HCT116 (cell line): Measurements from ENCODE around the gene ABCF3. TPM values are rescaled to one million over a fixed set of nuclear protein-coding genes. Genes with fewer than 3 reads are reported as not detected.

Experiments used
- ATAC-seq: fragments of 200-7000 bp; cut with Tn5 transposase; 2 replicates; pipeline ENCODE4 v1.9.1; 2020; ENCODE audit warnings: mild to moderate bottlenecking, moderate library complexity
- BruUV-seq: library from RNA; stranded (reverse); fragments of 400-500 nt; replicated peaks from 2 replicates; lab custom pipeline; 2021; lab: Mats Ljungman, UMichigan
- CTCF ChIA-PET: fragments of 300-600 bp; sonication (Branson Sonifier 250); formaldehyde crosslinking; loops from one replicate; lab custom pipeline; 2021; ENCODE audit warnings: antibody characterized with exemption; lab: Charles Lee
- POLR2A ChIA-PET: fragments of 300-600, 350-600 bp; sonication (Branson Sonifier 250); formaldehyde crosslinking; loops from one replicate; lab custom pipeline; 2021; ENCODE audit warnings: antibody characterized with exemption; lab: Charles Lee
- RAD21 ChIA-PET, 2 experiments: fragments of 300-600 bp; sonication (Branson Sonifier 250); formaldehyde crosslinking; loops; one replicate each; lab custom pipeline; 2023; ENCODE audit warnings: low total read pairs in 2 of 2; ENCODE audit not compliant: uncharacterized antibody in 2 of 2, unreplicated experiment in 2 of 2, low non-redundant PET in 1 of 2; lab: Charles Lee
- DNase-seq: peaks from one replicate; pipeline ENCODE4 v3.0.0-alpha.2; 2010; ENCODE audit warnings: low read depth, low spot score
- H2AFZ ChIP-seq: fragments of 200-600 bp; shearing (Covaris generic), sonication (generic); 2 replicates; pipeline ENCODE4 v1.6.1; 2017; ENCODE audit warnings: low read depth, mixed run types, mixed read lengths, antibody characterized with exemption, low read length; ENCODE audit not compliant: poor library complexity, severe bottlenecking
- H3K27ac ChIP-seq: 2 replicates; pipeline ENCODE4 v1.5.1; 2012; ENCODE audit warnings: low read depth, low read length
- H3K27me3 ChIP-seq: fragments of 200-600 bp; sonication (generic); 2 replicates; pipeline ENCODE4 v1.6.1; 2016; ENCODE audit warnings: mixed run types, low read length, mixed read lengths; ENCODE audit not compliant: insufficient read depth
- H3K36me3 ChIP-seq, 2 experiments: fragments of 200-500 bp in 1 of 2; fragments of 200-600 bp in 1 of 2; sonication (Bioruptor generic) in 1 of 2; sonication (generic) in 1 of 2; 2 replicates each; pipeline versions ENCODE4 v1.5.1 to v1.6.1; 2014 to 2016; ENCODE audit warnings: low read length in 2 of 2, inconsistent platforms in 1 of 2, mixed read lengths in 1 of 2, mixed run types in 1 of 2; ENCODE audit not compliant: insufficient read depth in 2 of 2, control insufficient read depth in 1 of 2
- H3K4me1 ChIP-seq, 2 experiments: fragments of 200-600 bp in 1 of 2; sonication (generic) in 1 of 2; 2 replicates each; pipeline versions ENCODE4 v1.5.1 to v1.6.1; 2012 to 2017; ENCODE audit warnings: low read length in 2 of 2, inconsistent platforms in 1 of 2, mild to moderate bottlenecking in 1 of 2, mixed read lengths in 1 of 2, mixed run types in 1 of 2, moderate library complexity in 1 of 2; ENCODE audit not compliant: insufficient read depth in 2 of 2, control insufficient read depth in 1 of 2
- H3K4me2 ChIP-seq: fragments of 200-600 bp; sonication (generic); 2 replicates; pipeline ENCODE4 v1.6.1; 2017; ENCODE audit warnings: mixed run types, low read length, mixed read lengths
- H3K4me3 ChIP-seq, 2 experiments: fragments of 200-600 bp in 1 of 2; sonication (generic) in 1 of 2; replicated peaks in 1 of 2; 2 replicates each; pipeline ENCODE4 v1.5.1; 2011 to 2016; ENCODE audit warnings: low read length in 2 of 2, control low read depth in 1 of 2, low read depth in 1 of 2, mild to moderate bottlenecking in 1 of 2, mixed read lengths in 1 of 2, mixed run types in 1 of 2
- H3K79me2 ChIP-seq: fragments of 200-600 bp; sonication (generic); 2 replicates; pipeline ENCODE4 v1.6.1; 2017; ENCODE audit warnings: mild to moderate bottlenecking, mixed run types, low read length, moderate library complexity, mixed read lengths; ENCODE audit not compliant: insufficient read depth
- H3K9ac ChIP-seq: fragments of 200-600 bp; sonication (generic); 2 replicates; pipeline ENCODE4 v1.6.1; 2016; ENCODE audit warnings: low read length, mixed read lengths
- H3K9me2 ChIP-seq: fragments of 200-600 bp; sonication (generic), shearing (Covaris generic); 2 replicates; pipeline ENCODE4 v1.6.1; 2017; ENCODE audit warnings: mixed run types, mild to moderate bottlenecking, moderate library complexity; ENCODE audit not compliant: insufficient read depth
- H3K9me3 ChIP-seq, 2 experiments: fragments of 200-500 bp in 1 of 2; fragments of 200-600 bp in 1 of 2; sonication (Bioruptor generic) in 1 of 2; sonication (generic) in 1 of 2; 2 replicates each; pipeline ENCODE4 v1.6.1; 2014 to 2017; ENCODE audit warnings: low read length in 2 of 2, mixed read lengths in 2 of 2, inconsistent platforms in 1 of 2, low read depth in 1 of 2, mild to moderate bottlenecking in 1 of 2, mixed run types in 1 of 2, moderate library complexity in 1 of 2; ENCODE audit not compliant: control insufficient read depth in 1 of 2, insufficient read depth in 1 of 2
- H4K20me1 ChIP-seq: fragments of 200-600 bp; sonication (generic), shearing (Covaris generic); 2 replicates; pipeline ENCODE4 v1.6.1; 2017; ENCODE audit warnings: mixed run types, mild to moderate bottlenecking, moderate library complexity; ENCODE audit not compliant: insufficient read depth
- CEBPB ChIP-seq: IDR thresholded peaks from 2 replicates; pipeline ENCODE4 v1.6.1; 2012; ENCODE audit warnings: low read depth
- CTCF ChIP-seq, 3 experiments: fragments of 200-600 bp in 1 of 3; sonication (generic) in 1 of 3; IDR thresholded peaks in 2 of 3; conservative IDR thresholded peaks in 1 of 3; 2 replicates each; pipeline ENCODE4 v1.5.1; 2012 to 2017; ENCODE audit warnings: low read depth in 2 of 3, low read length in 2 of 3, antibody characterized with exemption in 1 of 3, borderline replicate concordance in 1 of 3, control low read depth in 1 of 3, mild to moderate bottlenecking in 1 of 3, mixed read lengths in 1 of 3, mixed run types in 1 of 3, moderate library complexity in 1 of 3; ENCODE audit not compliant: insufficient read depth in 1 of 3
- EZH2 ChIP-seq: fragments of 200-600 bp; sonication (generic); IDR thresholded peaks from 2 replicates; pipeline ENCODE4 v1.6.1; 2017; ENCODE audit warnings: antibody characterized with exemption, mixed run types
- FOSL1 ChIP-seq: IDR thresholded peaks from 2 replicates; pipeline ENCODE4 v1.6.1; 2012; ENCODE audit warnings: low read depth
- JUND ChIP-seq: IDR thresholded peaks from 2 replicates; pipeline ENCODE4 v1.6.1; 2012
- POLR2AphosphoS5 ChIP-seq: IDR thresholded peaks from 2 replicates; pipeline ENCODE4 v1.6.1; 2011; ENCODE audit warnings: mild to moderate bottlenecking, low read depth, low read length, moderate library complexity
- SIN3A ChIP-seq: IDR thresholded peaks from 2 replicates; pipeline ENCODE4 v1.6.1; 2012; ENCODE audit warnings: low read depth
- SP1 ChIP-seq: IDR thresholded peaks from 2 replicates; pipeline ENCODE4 v1.6.1; 2012; ENCODE audit warnings: low read depth
- SRF ChIP-seq: IDR thresholded peaks from 2 replicates; pipeline ENCODE4 v1.6.1; 2012; ENCODE audit warnings: low read depth
- YY1 ChIP-seq: IDR thresholded peaks from 2 replicates; pipeline ENCODE4 v1.6.1; 2011; ENCODE audit warnings: low read length, low read depth, moderate library complexity, mild to moderate bottlenecking; ENCODE audit not compliant: insufficient replicate concordance; ENCODE audit errors: extremely low read depth
- intact Hi-C: fragments of 100-400 bp; cut with micrococcal nuclease; formaldehyde crosslinking; loops from 2 replicates; pipeline ENCODE4 v1.10.0; 2022
- total RNA-seq: library from RNA; stranded (reverse); gene quantifications from one replicate; pipeline ENCODE4 v1.2.1, GENCODE V29; 2021; ENCODE audit not compliant: unreplicated experiment
- TF ChIP-seq, protein P1 (sequence below): IDR thresholded peaks from 2 replicates; pipeline ENCODE4 v1.6.1; 2012

Gene ABCF3
- total RNA-seq, 1 experiment from 2014 or later: 74.6 TPM

- TF ChIP-seq YY1 (no peak), SIN3A (no peak), CEBPB (no peak), JUND (no peak), SP1 (no peak)
- TF ChIP-seq, protein P1, sequence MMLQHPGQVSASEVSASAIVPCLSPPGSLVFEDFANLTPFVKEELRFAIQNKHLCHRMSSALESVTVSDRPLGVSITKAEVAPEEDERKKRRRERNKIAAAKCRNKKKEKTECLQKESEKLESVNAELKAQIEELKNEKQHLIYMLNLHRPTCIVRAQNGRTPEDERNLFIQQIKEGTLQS: no peak
- H3K27me3 ChIP-seq: no peaks in the 10 kb centered on the region
- DNase-seq (no peak), ATAC-seq (peak; percentile 16)
- H3K9me3 ChIP-seq: no peaks in the 10 kb centered on the region
- no peak overlapping the region for H2AFZ ChIP-seq
- no TSS peak for BruUV-seq
- H3K4me3 ChIP-seq: no peak overlapping the region
- no peak overlapping the region for H3K9ac ChIP-seq
- ChIA-PET RAD21 (interaction anchor here in 1 of 2 experiments (0.8 to 1.2 kb wide), 2 partner anchors 14 to 96 kb away, joined by 3 read pairs; no protein-coding TSS in a partner anchor), CTCF (interaction anchor here (1.8 kb wide), 1 partner anchor 9 kb away, joined by 4 read pairs; no protein-coding TSS in a partner anchor), POLR2A (no interaction called here)
- no peak overlapping the region for H3K27ac ChIP-seq
- intact Hi-C loops: no loop called here
- H3K9me2 ChIP-seq: no peaks in the 10 kb centered on the region
- no peak overlapping the region for H3K4me2 ChIP-seq
- H3K36me3 ChIP-seq: peaks cover 28 to 37% of the 10 kb centered on the region in 2 experiments; a peak in 3 of 4 replicates
- no peaks in the 10 kb centered on the region for H4K20me1 ChIP-seq
- H3K79me2 ChIP-seq: peaks cover 10% of the 10 kb centered on the region
- no peaks in the 10 kb centered on the region for H3K4me1 ChIP-seq
Measured at GRCh38 chr3:184241141-184241446, 55.1 kb downstream of the ABCF3 start.

- H3K9ac ChIP-seq: no peak overlapping the region
- intact Hi-C loops: no loop called here
- H3K4me3 ChIP-seq: no peak overlapping the region
- ATAC-seq (peak; percentile 81), DNase-seq (no peak)
- CTCF ChIA-PET: interaction anchor here (0.8 to 1.8 kb wide), 4 partner anchors 8 to 97 kb away, joined by 3 to 6 read pairs (median 4); no protein-coding TSS in a partner anchor
- BruUV-seq: no TSS peak
- H3K9me3 ChIP-seq: no peaks in the 10 kb centered on the region
- RAD21 ChIA-PET: interaction anchor here in 1 of 2 experiments (0.8 kb wide), 1 partner anchor 96 kb away, joined by 3 read pairs; no protein-coding TSS in a partner anchor
- H2AFZ ChIP-seq: no peak overlapping the region
- H3K27me3 ChIP-seq: no peaks in the 10 kb centered on the region
- no peaks in the 10 kb centered on the region for H4K20me1 ChIP-seq
- no peaks in the 10 kb centered on the region for H3K4me1 ChIP-seq
- TF ChIP-seq CTCF (IDR thresholded peaks at IDR 0.05 in 2 of 3, conservative IDR thresholded peaks at IDR 0.05 in 1 of 3; ENCODE audit: borderline replicate concordance in 1 of 3, insufficient read depth in 1 of 3, low read depth in 2 of 3, low read length in 2 of 3) (peak in 2 of 3 experiments; percentile 41 to 49; a peak in 4 of 6 replicates), EZH2 (no peak), SRF (no peak), FOSL1 (no peak), POLR2AphosphoS5 (peak; percentile 41; the same call in 1 of the 2 replicates)
- TF ChIP-seq, protein P1: no peak
- peaks cover 16% of the 10 kb centered on the region for H3K79me2 ChIP-seq
- no peaks in the 10 kb centered on the region for H3K9me2 ChIP-seq
- peaks cover 28 to 38% of the 10 kb centered on the region in 2 experiments; a peak in 3 of 4 replicates for H3K36me3 ChIP-seq
- no peak overlapping the region for H3K4me2 ChIP-seq
- no peak overlapping the region; the same call in 1 of the 2 replicates for H3K27ac ChIP-seq
- POLR2A ChIA-PET: no interaction called here
Measured at GRCh38 chr3:184241447-184242296, 55.7 kb downstream of the ABCF3 start.
